ENCODE data around the gene TBL1X. TPM values are rescaled to one million over a fixed set of nuclear protein-coding genes. Genes with fewer than 3 reads are reported as not detected.

The TBL1X gene
- total and polyA plus RNA-seq, 2 of the 8 experiments (the other 6 are each of a cell fraction or from before 2014, with no cell fraction given): 13.3 to 25.6 TPM

DNA sequence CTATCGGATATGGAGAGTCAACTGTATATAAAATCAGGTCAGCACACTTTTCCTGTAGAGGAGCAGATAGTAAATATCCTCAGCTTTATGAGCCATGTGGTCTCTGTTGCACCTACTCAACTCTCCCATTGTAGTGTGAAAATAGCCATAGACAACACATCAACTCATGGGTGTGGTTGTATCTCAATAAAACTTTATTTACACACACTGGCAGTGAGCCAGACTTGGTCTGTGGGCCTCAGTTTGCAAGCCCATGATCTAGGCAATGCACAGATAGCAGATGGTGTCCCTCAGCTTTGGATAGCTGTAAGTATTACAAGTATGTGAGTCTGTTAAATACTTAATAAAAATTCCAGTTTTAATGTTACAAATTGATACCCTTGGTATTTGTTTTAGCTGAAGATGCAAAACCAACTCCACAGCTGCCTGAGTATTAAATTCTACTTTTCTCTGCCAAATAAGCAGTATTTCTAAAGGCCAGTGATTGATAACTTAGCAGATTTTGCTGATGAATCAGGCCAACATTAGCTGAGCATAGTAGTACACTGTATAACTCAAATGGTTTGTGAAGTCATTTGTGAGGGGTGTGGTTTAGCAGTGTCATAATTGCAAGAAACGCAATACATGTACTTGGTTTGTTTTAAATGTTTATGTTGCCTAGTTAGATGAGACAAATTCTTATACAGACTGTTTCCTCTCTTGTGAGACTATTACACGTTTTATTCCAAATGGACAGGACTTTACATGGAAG, 213.5 kb downstream of the TBL1X start (continued):
- TF ChIP-seq, protein P1, sequence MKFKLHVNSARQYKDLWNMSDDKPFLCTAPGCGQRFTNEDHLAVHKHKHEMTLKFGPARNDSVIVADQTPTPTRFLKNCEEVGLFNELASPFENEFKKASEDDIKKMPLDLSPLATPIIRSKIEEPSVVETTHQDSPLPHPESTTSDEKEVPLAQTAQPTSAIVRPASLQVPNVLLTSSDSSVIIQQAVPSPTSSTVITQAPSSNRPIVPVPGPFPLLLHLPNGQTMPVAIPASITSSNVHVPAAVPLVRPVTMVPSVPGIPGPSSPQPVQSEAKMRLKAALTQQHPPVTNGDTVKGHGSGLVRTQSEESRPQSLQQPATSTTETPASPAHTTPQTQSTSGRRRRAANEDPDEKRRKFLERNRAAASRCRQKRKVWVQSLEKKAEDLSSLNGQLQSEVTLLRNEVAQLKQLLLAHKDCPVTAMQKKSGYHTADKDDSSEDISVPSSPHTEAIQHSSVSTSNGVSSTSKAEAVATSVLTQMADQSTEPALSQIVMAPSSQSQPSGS (IDR thresholded peaks at IDR 0.05; ENCODE audit: low read length): no peak
- no peak for TF ChIP-seq RAD21 (IDR thresholded peaks at IDR 0.05 in 1 of 2, conservative IDR thresholded peaks at IDR 0.05 in 1 of 2; ENCODE audit: low read depth in 2 of 2, low read length in 2 of 2)
- TF ChIP-seq GABPA (IDR thresholded peaks at IDR 0.05; ENCODE audit: borderline replicate concordance, insufficient read depth, low read length): no peak
- TF ChIP-seq JUN (IDR thresholded peaks at IDR 0.05; ENCODE audit: low read depth, low read length): no peak
- TF ChIP-seq ATF3 (IDR thresholded peaks at IDR 0.05; ENCODE audit: insufficient read depth, low read depth, low read length): no peak
- TF ChIP-seq CTCF (IDR thresholded peaks at IDR 0.05; ENCODE audit: control extremely low read depth in 1 of 3, insufficient read depth in 1 of 3, low read depth in 1 of 3, low read length in 3 of 3): no peak
- no peak for TF ChIP-seq RNF2 (IDR thresholded peaks at IDR 0.05; ENCODE audit: borderline replicate concordance, low read depth, low read length, missing control alignments, poor library complexity, severe bottlenecking)
- TF ChIP-seq TEAD4 (IDR thresholded peaks at IDR 0.05; ENCODE audit: low read depth, low read length): no peak

All from H1 (cell line).